ENCODE data around the gene SLC41A1.
A peak's percentile ranks its signal among the peaks of the same experiment; 100 is the strongest.

GRCh38 chr1:205812271-205812877 lies 624 bp downstream of the SLC41A1 start:
- peak in 1 of 4 experiments; percentile 7 for TF ChIP-seq CTCF (IDR thresholded peaks at IDR 0.05)
- TF ChIP-seq POLR2A (IDR thresholded peaks at IDR 0.05): no peak
- TF ChIP-seq POLR2AphosphoS5 (IDR thresholded peaks at IDR 0.05): no peak

Data from gastroesophageal sphincter (tissue), 3 donors.